Prostate gland (tissue), 2 donors: ENCODE results near the gene PLA2G4D.

Experiments used
- CTCF ChIP-seq, 4 experiments: fragments of 200-600 bp in 2 of 4; fragments of 450-650 bp in 2 of 4; sonication (generic) in 2 of 4; IDR thresholded peaks; 1 replicate in 3 of 4; 2 replicates in 1 of 4; pipeline ENCODE4 v1.5.1; 2016 to 2019; ENCODE audit warnings: antibody characterized with exemption in 4 of 4, mild to moderate bottlenecking in 2 of 4, moderate library complexity in 2 of 4
- POLR2AphosphoS5 ChIP-seq: sonication (generic); formaldehyde crosslinking; IDR thresholded peaks from one replicate; pipeline ENCODE4 v1.6.1; 2017; ENCODE audit warnings: antibody characterized with exemption

DNA sequence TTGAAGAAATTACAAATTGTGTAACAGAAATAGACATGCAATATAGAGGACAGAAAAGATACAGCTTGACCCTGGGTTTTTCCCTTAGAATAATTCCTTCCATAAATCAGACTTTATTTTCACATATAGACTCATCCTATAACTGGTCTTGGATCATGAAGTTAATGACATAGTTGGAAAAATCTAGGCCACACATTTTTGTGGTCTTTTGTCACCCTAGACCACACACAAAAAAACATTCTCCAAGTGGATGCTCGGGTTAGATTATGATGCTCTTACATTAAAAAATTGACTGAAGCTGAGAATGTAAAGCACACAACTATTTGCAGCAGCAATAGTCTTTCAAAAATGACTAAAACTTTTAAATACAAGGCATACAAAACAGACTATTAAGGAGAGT is 7.5 kb upstream of the PLA2G4D start:
- TF ChIP-seq POLR2AphosphoS5: no peak
- TF ChIP-seq CTCF (IDR thresholded peaks at IDR 0.05): no peak
